Stimulated activated CD4-positive, alpha-beta T cell treated with anti-CD3 and anti-CD28 coated beads, Interleukin-15, amount 100 ng/mL, for 24 hours (primary cell): ENCODE measurements around the gene BAIAP2L2.

Source experiments
- DNase-seq: peaks from one replicate; pipeline ENCODE4 v3.0.0-alpha.2; 2020

Gene BAIAP2L2

GRCh38 chr22:38036392-38037062, 74.0 kb downstream of the BAIAP2L2 start:
- DNase-seq = no peak

- DNase-seq = no peak
Measured at GRCh38 chr22:38035530-38035885, 75.0 kb downstream of the BAIAP2L2 start.
